Spleen (tissue), 7 donors: ENCODE results near the gene TAF4.

ENCODE experiments used
- CTCF ChIP-seq, 11 experiments: fragments of 200-600 bp in 7 of 11; fragments of 450-650 bp in 4 of 11; sonication (generic) in 4 of 11; IDR thresholded peaks in 8 of 11; conservative IDR thresholded peaks in 3 of 11; 1 replicate in 7 of 11; 2 replicates in 4 of 11; pipeline versions ENCODE4 v1.4.0 to v1.8.0; 2016 to 2021; ENCODE audit warnings: antibody characterized with exemption in 11 of 11, inconsistent platforms in 4 of 11, mild to moderate bottlenecking in 1 of 11
- POLR2AphosphoS5 ChIP-seq, 3 donors: sonication (generic); formaldehyde crosslinking; IDR thresholded peaks; one replicate each; pipeline ENCODE4 v1.5.1; 2017; ENCODE audit warnings: antibody characterized with exemption in 3 of 3
- donor health status: DM: no; HTN: no; CAD: no; lungs with moderate emphysema.
- donor health status: DM: no; HTN: no; CAD: no.
- donor health status: DM: no; HTN: no; CAD: no.

GRCh38 chr20:62101078-62101477 lies 35.4 kb upstream of the TAF4 start:
- no peak for TF ChIP-seq CTCF (IDR thresholded peaks at IDR 0.05 in 8 of 11, conservative IDR thresholded peaks at IDR 0.05 in 3 of 11)
- no peak for TF ChIP-seq POLR2AphosphoS5 (IDR thresholded peaks at IDR 0.05)
